ENCODE results near the gene RALA.

The RALA gene

GRCh38 chr7:39623047-39623731, at the start of gene RALA:
RALA (plus strand) TSS chr7:39623572; CDS start chr7:39686668, 63,096 bp downstream.
- peak; percentile 97 for DNase-seq (ENCODE audit: low read depth, low spot score)

- DNase-seq (ENCODE audit: low read depth, low spot score) = no peak
Measured at GRCh38 chr7:39574673-39575349, 48.6 kb upstream of the RALA start.

GRCh38 chr7:39577229-39577874, 46.0 kb upstream of the RALA start:
- DNase-seq (ENCODE audit: low read depth, low spot score) = no peak

GRCh38 chr7:39580149-39580874, 43.1 kb upstream of the RALA start:
- peak; percentile 95 for DNase-seq (ENCODE audit: low read depth, low spot score)

GRCh38 chr7:39582536-39582935, 40.8 kb upstream of the RALA start:
- no peak for DNase-seq (ENCODE audit: low read depth, low spot score)

GRCh38 chr7:39583539-39583938, 39.8 kb upstream of the RALA start:
- no peak for DNase-seq (ENCODE audit: low read depth, low spot score)

GRCh38 chr7:39587393-39587792, 36.0 kb upstream of the RALA start:
- DNase-seq (ENCODE audit: low read depth, low spot score) = no peak

GRCh38 chr7:39588416-39588815, 35.0 kb upstream of the RALA start:
- no peak for DNase-seq (ENCODE audit: low read depth, low spot score)

- peak; percentile 93 for DNase-seq (ENCODE audit: low read depth, low spot score)
Measured at GRCh38 chr7:39589323-39590111, 33.9 kb upstream of the RALA start.

- DNase-seq (ENCODE audit: low read depth, low spot score) = peak; percentile 55
Measured at GRCh38 chr7:39592586-39592985, 30.8 kb upstream of the RALA start.

- peak; percentile 79 for DNase-seq (ENCODE audit: low read depth, low spot score)
Measured at GRCh38 chr7:39594988-39595620, 28.3 kb upstream of the RALA start.

- DNase-seq (ENCODE audit: low read depth, low spot score) = no peak
Measured at GRCh38 chr7:39602351-39602750, 21.0 kb upstream of the RALA start.

GRCh38 chr7:39603924-39604323, 19.4 kb upstream of the RALA start:
- DNase-seq (ENCODE audit: low read depth, low spot score) = no peak

GRCh38 chr7:39605087-39605486, 18.3 kb upstream of the RALA start:
- DNase-seq (ENCODE audit: low read depth, low spot score) = no peak

- no peak for DNase-seq (ENCODE audit: low read depth, low spot score)
Measured at GRCh38 chr7:39606352-39606751, 17.0 kb upstream of the RALA start.

GRCh38 chr7:39606941-39607340, 16.4 kb upstream of the RALA start:
- DNase-seq (ENCODE audit: low read depth, low spot score) = no peak

- DNase-seq (ENCODE audit: low read depth, low spot score) = no peak
Measured at GRCh38 chr7:39607865-39608264, 15.5 kb upstream of the RALA start.

GRCh38 chr7:39608278-39608677, 15.1 kb upstream of the RALA start:
- DNase-seq (ENCODE audit: low read depth, low spot score) = no peak

- DNase-seq (ENCODE audit: low read depth, low spot score) = peak; percentile 53
Measured at GRCh38 chr7:39609113-39609934, 14.0 kb upstream of the RALA start.

GRCh38 chr7:39609935-39610263, 13.5 kb upstream of the RALA start:
- DNase-seq (ENCODE audit: low read depth, low spot score) = no peak

Data from astrocyte of the hippocampus (primary cell).